SU-DHL-6 (cell line): ENCODE measurements around the gene IST1.

Experiments used
- CTCF ChIP-seq: fragments of 200-600 bp; sonication (generic); IDR thresholded peaks from one replicate; pipeline ENCODE4 v1.5.1; 2017; ENCODE audit warnings: antibody characterized with exemption, mild to moderate bottlenecking, low read length, moderate library complexity; ENCODE audit not compliant: insufficient read depth, poor library complexity, severe bottlenecking
- EZH2phosphoT487 ChIP-seq: fragments of 200-600 bp; sonication (generic), shearing (Covaris generic); conservative IDR thresholded peaks from 2 replicates; pipeline ENCODE4 v1.6.1; 2018; ENCODE audit warnings: mild to moderate bottlenecking, antibody characterized with exemption, low read length, moderate library complexity, mixed read lengths

- TF ChIP-seq CTCF = no peak
- TF ChIP-seq EZH2phosphoT487 = no peak
These were observed 27.4 kb upstream of the IST1 start for GRCh38 chr16:71867939-71868338.
